HEK293 (cell line): ENCODE measurements around the gene CRYBA2.

Experiments used
- CTCF ChIA-PET: fragments of 350-600 bp; formaldehyde crosslinking; extraction: SDS; loops from one replicate; lab custom pipeline; 2021; ENCODE audit warnings: antibody characterized with exemption; lab: Yijun Ruan, JAX
- POLR2A ChIA-PET: fragments of 300-600 bp; formaldehyde crosslinking; extraction: SDS; loops from one replicate; lab custom pipeline; 2020; ENCODE audit warnings: antibody characterized with exemption, inconsistent platforms; lab: Yijun Ruan, JAX
- H3K27ac ChIP-seq: fragments of 200-500 bp; sonication (Bioruptor generic); 2 replicates; pipeline ENCODE4 v1.5.1; 2014; ENCODE audit warnings: low read depth, low read length, control low read depth, inconsistent platforms; ENCODE audit errors: extremely low read depth
- H3K36me3 ChIP-seq, 2 experiments: fragments of 200-500 bp in 1 of 2; sonication (Bioruptor generic) in 1 of 2; 1 replicate in 1 of 2; 2 replicates in 1 of 2; pipeline ENCODE4 v1.5.1; 2014 to 2017; ENCODE audit warnings: inconsistent platforms in 2 of 2, low read length in 2 of 2; ENCODE audit not compliant: control insufficient read depth in 2 of 2, insufficient read depth in 1 of 2
- H3K4me1 ChIP-seq: fragments of 200-500 bp; sonication (Bioruptor generic); 2 replicates; pipeline ENCODE4 v1.5.1; 2014; ENCODE audit warnings: mild to moderate bottlenecking, low read length, inconsistent platforms; ENCODE audit not compliant: control insufficient read depth, insufficient read depth
- H3K4me3 ChIP-seq: 2 replicates; pipeline ENCODE4 v1.5.1; 2011; ENCODE audit warnings: low read depth, mild to moderate bottlenecking, control low read depth, low read length, moderate library complexity
- H3K9me3 ChIP-seq: fragments of 200-500 bp; sonication (Bioruptor generic); 2 replicates; pipeline ENCODE4 v1.5.1; 2014; ENCODE audit warnings: low read depth, low read length, inconsistent platforms; ENCODE audit not compliant: control insufficient read depth, insufficient read depth
- FEZF1 ChIP-seq: fragments of 450-650 bp; formaldehyde crosslinking; IDR thresholded peaks from 2 replicates; pipeline ENCODE4 v1.5.1; 2016; ENCODE audit warnings: missing biosample characterization, missing genetic modification characterization
- SCRT1 ChIP-seq: fragments of 450-650 bp; formaldehyde crosslinking; IDR thresholded peaks from 2 replicates; pipeline ENCODE4 v1.5.1; 2016; ENCODE audit warnings: missing biosample characterization, missing genetic modification characterization, borderline replicate concordance
- WT1 ChIP-seq: fragments of 450-650 bp; formaldehyde crosslinking; IDR thresholded peaks from 2 replicates; pipeline ENCODE4 v1.5.1; 2016; ENCODE audit warnings: missing biosample characterization, missing genetic modification characterization
- YY2 ChIP-seq: fragments of 450-650 bp; formaldehyde crosslinking; IDR thresholded peaks from 2 replicates; pipeline ENCODE4 v1.5.1; 2016; ENCODE audit warnings: missing biosample characterization, missing genetic modification characterization
- ZBTB1 ChIP-seq: fragments of 450-650 bp; formaldehyde crosslinking; IDR thresholded peaks from 2 replicates; pipeline ENCODE4 v1.5.1; 2016; ENCODE audit warnings: missing biosample characterization, missing genetic modification characterization
- ZEB2 ChIP-seq: fragments of 450-650 bp; formaldehyde crosslinking; IDR thresholded peaks from 2 replicates; pipeline ENCODE4 v1.5.1; 2016; ENCODE audit warnings: missing biosample characterization, missing genetic modification characterization
- ZNF2 ChIP-seq: fragments of 450-650 bp; formaldehyde crosslinking; IDR thresholded peaks from 2 replicates; pipeline ENCODE4 v1.5.1; 2016; ENCODE audit warnings: missing biosample characterization, missing genetic modification characterization
- ZNF221 ChIP-seq: fragments of 450-650 bp; formaldehyde crosslinking; IDR thresholded peaks from 2 replicates; pipeline ENCODE4 v1.5.1; 2017; ENCODE audit warnings: missing biosample characterization, missing genetic modification characterization, borderline replicate concordance
- ZNF341 ChIP-seq: fragments of 450-650 bp; formaldehyde crosslinking; IDR thresholded peaks from 2 replicates; pipeline ENCODE4; 2016; ENCODE audit warnings: low read depth, missing biosample characterization, missing genetic modification characterization
- ZNF48 ChIP-seq: fragments of 450-650 bp; formaldehyde crosslinking; IDR thresholded peaks from 2 replicates; pipeline ENCODE4 v1.5.1; 2016; ENCODE audit warnings: missing biosample characterization, missing genetic modification characterization
- ZNF558 ChIP-seq: fragments of 450-650 bp; formaldehyde crosslinking; IDR thresholded peaks from 2 replicates; pipeline ENCODE4 v1.5.1; 2016; ENCODE audit warnings: missing biosample characterization, missing genetic modification characterization
- ZNF561 ChIP-seq: fragments of 450-650 bp; IDR thresholded peaks from 2 replicates; pipeline ENCODE4 v1.5.1; 2018; ENCODE audit warnings: missing biosample characterization, missing genetic modification characterization, borderline replicate concordance
- ZNF571 ChIP-seq: fragments of 450-650 bp; formaldehyde crosslinking; IDR thresholded peaks from 2 replicates; pipeline ENCODE4 v1.5.0; 2017; ENCODE audit warnings: missing biosample characterization, missing genetic modification characterization
- ZNF600 ChIP-seq: fragments of 450-650 bp; formaldehyde crosslinking; IDR thresholded peaks from 2 replicates; pipeline ENCODE4 v1.5.1; 2016; ENCODE audit warnings: missing biosample characterization, missing genetic modification characterization
- ZNF626 ChIP-seq: fragments of 450-650 bp; sonication (Bioruptor Pico); formaldehyde crosslinking; IDR thresholded peaks from 2 replicates; pipeline ENCODE4 v1.5.1; 2018; ENCODE audit warnings: missing biosample characterization, missing genetic modification characterization, inconsistent platforms
- ZNF664 ChIP-seq: fragments of 450-650 bp; formaldehyde crosslinking; IDR thresholded peaks from 2 replicates; pipeline ENCODE4 v1.5.1; 2016; ENCODE audit warnings: missing biosample characterization, missing genetic modification characterization
- ZNF707 ChIP-seq: fragments of 450-650 bp; formaldehyde crosslinking; IDR thresholded peaks from 2 replicates; pipeline ENCODE4 v1.5.1; 2016; ENCODE audit warnings: missing biosample characterization, missing genetic modification characterization
- ZNF785 ChIP-seq: fragments of 450-650 bp; formaldehyde crosslinking; IDR thresholded peaks from 2 replicates; pipeline ENCODE4 v1.5.1; 2016; ENCODE audit warnings: missing biosample characterization, missing genetic modification characterization
- ZSCAN16 ChIP-seq: fragments of 450-650 bp; formaldehyde crosslinking; IDR thresholded peaks from 2 replicates; pipeline ENCODE4 v1.5.1; 2016; ENCODE audit warnings: missing biosample characterization, missing genetic modification characterization
- TF ChIP-seq, protein P1 (sequence below): fragments of 450-650 bp; formaldehyde crosslinking; IDR thresholded peaks from 2 replicates; pipeline ENCODE4 v1.5.1; 2016; ENCODE audit warnings: missing biosample characterization, missing genetic modification characterization
- TF ChIP-seq, protein P2 (sequence below): fragments of 450-650 bp; formaldehyde crosslinking; IDR thresholded peaks from 2 replicates; pipeline ENCODE4 v1.5.1; 2016; ENCODE audit warnings: missing biosample characterization, missing genetic modification characterization
- TF ChIP-seq, protein P3 (sequence below): fragments of 450-650 bp; formaldehyde crosslinking; IDR thresholded peaks from 2 replicates; pipeline ENCODE4 v1.5.1; 2016; ENCODE audit warnings: missing biosample characterization, missing genetic modification characterization
- TF ChIP-seq, protein P4 (sequence below): fragments of 450-650 bp; formaldehyde crosslinking; IDR thresholded peaks from 2 replicates; pipeline ENCODE4 v1.5.1; 2016; ENCODE audit warnings: missing biosample characterization, missing genetic modification characterization, borderline replicate concordance

The CRYBA2 gene

DNA sequence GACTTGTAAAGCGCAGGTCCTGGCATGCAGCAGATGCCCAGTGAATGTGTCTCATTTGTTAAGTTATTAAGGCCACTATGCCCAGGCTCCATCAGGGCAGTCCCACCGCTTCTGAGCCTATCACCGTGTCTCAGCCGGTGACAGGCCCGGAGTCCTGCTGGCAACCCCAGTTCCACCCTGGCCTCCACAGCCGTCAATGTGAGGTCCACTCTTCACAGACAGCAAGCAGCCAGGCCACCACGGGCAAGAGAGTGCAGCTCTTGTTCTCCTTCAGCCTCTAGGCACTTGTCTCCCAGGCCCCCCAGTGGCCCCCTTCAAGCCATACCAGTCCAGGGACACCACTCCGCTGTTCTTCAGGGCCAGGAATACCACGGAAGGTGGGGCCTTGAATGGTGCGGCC lies 25.5 kb upstream of the CRYBA2 start:
- no peaks in the 10 kb centered on the region for H3K36me3 ChIP-seq
- no peak overlapping the region for H3K27ac ChIP-seq
- no peak overlapping the region for H3K4me3 ChIP-seq
- TF ChIP-seq ZBTB1 (tag by site-specific recombination) (no peak), ZNF341 (tag by site-specific recombination) (no peak), ZNF221 (no peak), ZNF48 (tag by site-specific recombination) (no peak), ZNF664 (tag by site-specific recombination) (no peak), ZNF785 (tag by site-specific recombination) (no peak), ZNF707 (no peak), ZNF571 (tag by site-specific recombination) (no peak), WT1 (tag by site-specific recombination) (no peak), ZNF2 (no peak), SCRT1 (tag by site-specific recombination) (no peak), YY2 (no peak), FEZF1 (no peak)
- TF ChIP-seq, protein P1, sequence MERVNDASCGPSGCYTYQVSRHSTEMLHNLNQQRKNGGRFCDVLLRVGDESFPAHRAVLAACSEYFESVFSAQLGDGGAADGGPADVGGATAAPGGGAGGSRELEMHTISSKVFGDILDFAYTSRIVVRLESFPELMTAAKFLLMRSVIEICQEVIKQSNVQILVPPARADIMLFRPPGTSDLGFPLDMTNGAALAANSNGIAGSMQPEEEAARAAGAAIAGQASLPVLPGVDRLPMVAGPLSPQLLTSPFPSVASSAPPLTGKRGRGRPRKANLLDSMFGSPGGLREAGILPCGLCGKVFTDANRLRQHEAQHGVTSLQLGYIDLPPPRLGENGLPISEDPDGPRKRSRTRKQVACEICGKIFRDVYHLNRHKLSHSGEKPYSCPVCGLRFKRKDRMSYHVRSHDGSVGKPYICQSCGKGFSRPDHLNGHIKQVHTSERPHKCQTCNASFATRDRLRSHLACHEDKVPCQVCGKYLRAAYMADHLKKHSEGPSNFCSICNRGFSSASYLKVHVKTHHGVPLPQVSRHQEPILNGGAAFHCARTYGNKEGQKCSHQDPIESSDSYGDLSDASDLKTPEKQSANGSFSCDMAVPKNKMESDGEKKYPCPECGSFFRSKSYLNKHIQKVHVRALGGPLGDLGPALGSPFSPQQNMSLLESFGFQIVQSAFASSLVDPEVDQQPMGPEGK: no peak
- TF ChIP-seq, protein P2, sequence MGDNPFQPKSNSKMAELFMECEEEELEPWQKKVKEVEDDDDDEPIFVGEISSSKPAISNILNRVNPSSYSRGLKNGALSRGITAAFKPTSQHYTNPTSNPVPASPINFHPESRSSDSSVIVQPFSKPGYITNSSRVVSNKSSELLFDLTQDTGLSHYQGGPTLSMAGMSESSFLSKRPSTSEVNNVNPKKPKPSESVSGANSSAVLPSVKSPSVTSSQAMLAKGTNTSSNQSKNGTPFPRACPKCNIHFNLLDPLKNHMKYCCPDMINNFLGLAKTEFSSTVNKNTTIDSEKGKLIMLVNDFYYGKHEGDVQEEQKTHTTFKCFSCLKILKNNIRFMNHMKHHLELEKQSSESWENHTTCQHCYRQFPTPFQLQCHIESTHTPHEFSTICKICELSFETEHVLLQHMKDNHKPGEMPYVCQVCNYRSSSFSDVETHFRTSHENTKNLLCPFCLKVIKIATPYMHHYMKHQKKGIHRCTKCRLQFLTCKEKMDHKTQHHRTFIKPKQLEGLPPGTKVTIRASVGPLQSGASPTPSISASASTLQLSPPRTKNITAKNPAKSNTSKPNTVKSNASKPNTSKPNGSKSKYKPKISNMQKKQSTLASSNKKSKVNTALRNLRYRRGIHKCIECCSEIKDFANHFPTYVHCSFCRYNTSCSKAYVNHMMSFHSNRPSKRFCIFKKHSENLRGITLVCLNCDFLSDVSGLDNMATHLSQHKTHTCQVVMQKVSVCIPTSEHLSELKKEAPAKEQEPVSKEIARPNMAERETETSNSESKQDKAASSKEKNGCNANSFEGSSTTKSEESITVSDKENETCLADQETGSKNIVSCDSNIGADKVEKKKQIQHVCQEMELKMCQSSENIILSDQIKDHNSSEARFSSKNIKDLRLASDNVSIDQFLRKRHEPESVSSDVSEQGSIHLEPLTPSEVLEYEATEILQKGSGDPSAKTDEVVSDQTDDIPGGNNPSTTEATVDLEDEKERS: no peak
- H3K9me3 ChIP-seq: no peaks in the 10 kb centered on the region
- ChIA-PET POLR2A (interaction anchor here (0.5 kb wide), 1 partner anchor 132 kb away, joined by 3 read pairs; no protein-coding TSS in a partner anchor), CTCF (interaction anchor here (0.9 to 4.0 kb wide), 3 partner anchors 7 to 15 kb away, joined by 4 to 18 read pairs (median 4); no protein-coding TSS in a partner anchor)
- no peaks in the 10 kb centered on the region for H3K4me1 ChIP-seq

DNA sequence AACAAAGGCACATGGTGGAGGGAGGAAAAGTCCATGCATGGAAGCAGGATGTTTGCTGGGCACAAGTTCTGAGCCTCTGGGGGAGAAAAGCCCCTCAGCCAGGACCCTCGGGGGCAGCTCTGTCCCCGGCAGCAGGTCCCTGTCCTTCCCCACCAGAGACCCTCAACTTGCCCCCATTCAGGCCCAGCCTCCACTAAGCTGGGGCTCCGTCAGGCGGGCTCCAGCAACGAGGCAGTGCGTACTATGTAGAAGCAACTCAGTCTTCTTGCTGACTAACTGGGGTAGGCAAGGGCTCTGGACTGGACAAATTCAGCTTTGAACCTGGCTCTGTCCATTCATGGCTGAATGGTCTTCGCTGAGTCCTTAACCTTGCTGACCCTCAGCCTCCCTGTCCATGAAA lies 25.1 kb upstream of the CRYBA2 start:
- H3K4me3 ChIP-seq: no peak overlapping the region
- H3K9me3 ChIP-seq: no peaks in the 10 kb centered on the region
- H3K36me3 ChIP-seq: no peaks in the 10 kb centered on the region
- POLR2A ChIA-PET: no interaction called here
- no peaks in the 10 kb centered on the region for H3K4me1 ChIP-seq
- H3K27ac ChIP-seq: no peak overlapping the region
- CTCF ChIA-PET: interaction anchor here (0.9 to 4.0 kb wide), 3 partner anchors 12 to 38 kb away, joined by 4 to 18 read pairs (median 11); no protein-coding TSS in a partner anchor
- TF ChIP-seq ZNF561 (tag by site-specific recombination): no peak
- no peak for TF ChIP-seq ZSCAN16
- TF ChIP-seq ZEB2 (tag by site-specific recombination): no peak
- TF ChIP-seq ZNF558 (tag by site-specific recombination): no peak
- TF ChIP-seq, protein P3, sequence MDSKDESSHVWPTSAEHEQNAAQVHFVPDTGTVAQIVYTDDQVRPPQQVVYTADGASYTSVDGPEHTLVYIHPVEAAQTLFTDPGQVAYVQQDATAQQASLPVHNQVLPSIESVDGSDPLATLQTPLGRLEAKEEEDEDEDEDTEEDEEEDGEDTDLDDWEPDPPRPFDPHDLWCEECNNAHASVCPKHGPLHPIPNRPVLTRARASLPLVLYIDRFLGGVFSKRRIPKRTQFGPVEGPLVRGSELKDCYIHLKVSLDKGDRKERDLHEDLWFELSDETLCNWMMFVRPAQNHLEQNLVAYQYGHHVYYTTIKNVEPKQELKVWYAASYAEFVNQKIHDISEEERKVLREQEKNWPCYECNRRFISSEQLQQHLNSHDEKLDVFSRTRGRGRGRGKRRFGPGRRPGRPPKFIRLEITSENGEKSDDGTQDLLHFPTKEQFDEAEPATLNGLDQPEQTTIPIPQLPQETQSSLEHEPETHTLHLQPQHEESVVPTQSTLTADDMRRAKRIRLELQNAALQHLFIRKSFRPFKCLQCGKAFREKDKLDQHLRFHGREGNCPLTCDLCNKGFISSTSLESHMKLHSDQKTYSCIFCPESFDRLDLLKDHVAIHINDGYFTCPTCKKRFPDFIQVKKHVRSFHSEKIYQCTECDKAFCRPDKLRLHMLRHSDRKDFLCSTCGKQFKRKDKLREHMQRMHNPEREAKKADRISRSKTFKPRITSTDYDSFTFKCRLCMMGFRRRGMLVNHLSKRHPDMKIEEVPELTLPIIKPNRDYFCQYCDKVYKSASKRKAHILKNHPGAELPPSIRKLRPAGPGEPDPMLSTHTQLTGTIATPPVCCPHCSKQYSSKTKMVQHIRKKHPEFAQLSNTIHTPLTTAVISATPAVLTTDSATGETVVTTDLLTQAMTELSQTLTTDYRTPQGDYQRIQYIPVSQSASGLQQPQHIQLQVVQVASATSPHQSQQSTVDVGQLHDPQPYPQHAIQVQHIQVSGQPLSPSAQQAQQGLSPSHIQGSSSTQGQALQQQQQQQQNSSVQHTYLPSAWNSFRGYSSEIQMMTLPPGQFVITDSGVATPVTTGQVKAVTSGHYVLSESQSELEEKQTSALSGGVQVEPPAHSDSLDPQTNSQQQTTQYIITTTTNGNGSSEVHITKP (tag by site-specific recombination): no peak
- TF ChIP-seq ZNF600: no peak
- TF ChIP-seq ZNF626: no peak
- TF ChIP-seq ZNF48 (tag by site-specific recombination): no peak
- TF ChIP-seq, protein P4, sequence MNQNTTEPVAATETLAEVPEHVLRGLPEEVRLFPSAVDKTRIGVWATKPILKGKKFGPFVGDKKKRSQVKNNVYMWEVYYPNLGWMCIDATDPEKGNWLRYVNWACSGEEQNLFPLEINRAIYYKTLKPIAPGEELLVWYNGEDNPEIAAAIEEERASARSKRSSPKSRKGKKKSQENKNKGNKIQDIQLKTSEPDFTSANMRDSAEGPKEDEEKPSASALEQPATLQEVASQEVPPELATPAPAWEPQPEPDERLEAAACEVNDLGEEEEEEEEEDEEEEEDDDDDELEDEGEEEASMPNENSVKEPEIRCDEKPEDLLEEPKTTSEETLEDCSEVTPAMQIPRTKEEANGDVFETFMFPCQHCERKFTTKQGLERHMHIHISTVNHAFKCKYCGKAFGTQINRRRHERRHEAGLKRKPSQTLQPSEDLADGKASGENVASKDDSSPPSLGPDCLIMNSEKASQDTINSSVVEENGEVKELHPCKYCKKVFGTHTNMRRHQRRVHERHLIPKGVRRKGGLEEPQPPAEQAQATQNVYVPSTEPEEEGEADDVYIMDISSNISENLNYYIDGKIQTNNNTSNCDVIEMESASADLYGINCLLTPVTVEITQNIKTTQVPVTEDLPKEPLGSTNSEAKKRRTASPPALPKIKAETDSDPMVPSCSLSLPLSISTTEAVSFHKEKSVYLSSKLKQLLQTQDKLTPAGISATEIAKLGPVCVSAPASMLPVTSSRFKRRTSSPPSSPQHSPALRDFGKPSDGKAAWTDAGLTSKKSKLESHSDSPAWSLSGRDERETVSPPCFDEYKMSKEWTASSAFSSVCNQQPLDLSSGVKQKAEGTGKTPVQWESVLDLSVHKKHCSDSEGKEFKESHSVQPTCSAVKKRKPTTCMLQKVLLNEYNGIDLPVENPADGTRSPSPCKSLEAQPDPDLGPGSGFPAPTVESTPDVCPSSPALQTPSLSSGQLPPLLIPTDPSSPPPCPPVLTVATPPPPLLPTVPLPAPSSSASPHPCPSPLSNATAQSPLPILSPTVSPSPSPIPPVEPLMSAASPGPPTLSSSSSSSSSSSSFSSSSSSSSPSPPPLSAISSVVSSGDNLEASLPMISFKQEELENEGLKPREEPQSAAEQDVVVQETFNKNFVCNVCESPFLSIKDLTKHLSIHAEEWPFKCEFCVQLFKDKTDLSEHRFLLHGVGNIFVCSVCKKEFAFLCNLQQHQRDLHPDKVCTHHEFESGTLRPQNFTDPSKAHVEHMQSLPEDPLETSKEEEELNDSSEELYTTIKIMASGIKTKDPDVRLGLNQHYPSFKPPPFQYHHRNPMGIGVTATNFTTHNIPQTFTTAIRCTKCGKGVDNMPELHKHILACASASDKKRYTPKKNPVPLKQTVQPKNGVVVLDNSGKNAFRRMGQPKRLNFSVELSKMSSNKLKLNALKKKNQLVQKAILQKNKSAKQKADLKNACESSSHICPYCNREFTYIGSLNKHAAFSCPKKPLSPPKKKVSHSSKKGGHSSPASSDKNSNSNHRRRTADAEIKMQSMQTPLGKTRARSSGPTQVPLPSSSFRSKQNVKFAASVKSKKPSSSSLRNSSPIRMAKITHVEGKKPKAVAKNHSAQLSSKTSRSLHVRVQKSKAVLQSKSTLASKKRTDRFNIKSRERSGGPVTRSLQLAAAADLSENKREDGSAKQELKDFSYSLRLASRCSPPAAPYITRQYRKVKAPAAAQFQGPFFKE (tag by site-specific recombination): no peak
